Upper lobe of left lung (tissue), 4 donors: Measurements from ENCODE around the gene NME4.

Source experiments
- CTCF ChIP-seq, 6 experiments: fragments of 450-650 bp in 4 of 6; fragments of 200-600 bp in 2 of 6; sonication (generic) in 2 of 6; IDR thresholded peaks; one replicate each; pipeline ENCODE4 v1.5.1; 2016 to 2019; ENCODE audit warnings: antibody characterized with exemption in 6 of 6
- POLR2A ChIP-seq, 4 donors: fragments of 450-650 bp; IDR thresholded peaks; one replicate each; pipeline ENCODE4 v1.5.1; 2016 to 2017; ENCODE audit warnings: antibody characterized with exemption in 4 of 4, mild to moderate bottlenecking in 2 of 4
- POLR2AphosphoS5 ChIP-seq, 2 donors: sonication (generic); formaldehyde crosslinking; IDR thresholded peaks; one replicate each; pipeline ENCODE4 v1.5.1; 2017; ENCODE audit warnings: antibody characterized with exemption in 2 of 2

- TF ChIP-seq CTCF (IDR thresholded peaks at IDR 0.05) (no peak), POLR2A (IDR thresholded peaks at IDR 0.05) (no peak), POLR2AphosphoS5 (IDR thresholded peaks at IDR 0.05) (no peak)
These were observed 28.4 kb upstream of the NME4 start for GRCh38 chr16:368388-369158.
